Kidney glomerular epithelial cell (primary cell): ENCODE measurements around the gene BMP8A.

Experiments used
- DNase-seq: peaks from one replicate; lab custom pipeline; 2025; lab: John Stamatoyannopoulos, UW

BMP8A gene

GRCh38 chr1:39571178-39571483 is 79.7 kb downstream of the BMP8A start:
- DNase-seq, result no peak

DNA sequence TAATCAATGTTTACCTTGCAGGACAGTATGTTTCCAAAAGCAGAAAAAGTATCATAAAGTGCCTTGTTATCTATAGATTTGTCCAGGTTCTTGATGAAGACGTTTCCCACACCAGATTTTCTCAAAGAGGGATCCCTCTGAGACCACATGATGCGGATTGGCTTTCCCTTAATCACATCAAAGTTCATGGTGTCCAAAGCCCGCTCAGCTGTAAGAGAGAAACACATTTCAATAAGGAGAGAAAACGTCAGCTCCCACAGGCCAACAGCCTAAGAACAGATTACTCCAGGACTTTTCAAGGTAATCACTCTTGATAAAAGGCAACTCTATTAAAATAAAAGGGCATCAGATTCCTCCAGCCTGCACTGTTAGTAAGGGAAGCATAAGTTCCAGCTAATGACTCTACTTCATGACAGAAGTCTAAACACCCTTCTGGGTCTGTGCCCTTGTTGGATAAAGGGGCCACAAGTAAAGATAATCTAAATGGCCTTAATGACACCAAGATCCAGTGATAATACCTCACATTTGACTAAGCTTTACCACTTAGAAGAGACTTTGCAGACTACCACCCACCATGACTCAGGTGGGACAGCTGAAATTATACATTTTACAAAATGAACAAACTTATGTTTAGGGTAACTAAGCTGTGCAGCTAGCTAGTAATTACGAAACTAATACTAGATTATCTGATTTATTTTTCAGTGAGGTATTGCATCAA is 81.1 kb downstream of the BMP8A start:
- DNase-seq, result no peak

DNA sequence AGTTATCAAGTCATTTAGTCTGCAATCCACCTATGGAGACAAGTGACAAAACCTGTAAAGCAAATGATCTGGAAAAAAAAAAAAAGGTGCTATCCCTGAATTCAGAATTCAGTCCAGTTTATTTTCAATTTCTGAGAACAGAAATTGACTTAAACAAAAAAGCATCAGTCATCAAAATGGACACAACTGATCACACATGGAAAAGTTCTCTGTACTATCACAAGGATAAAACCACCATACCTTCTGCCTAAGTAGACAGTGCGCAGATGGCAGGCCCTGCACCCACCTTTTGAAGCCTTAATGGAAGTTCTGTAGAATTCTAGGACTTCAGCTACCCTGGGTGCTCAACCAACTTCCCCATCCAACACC is 81.6 kb downstream of the BMP8A start:
- DNase-seq, result no peak

GRCh38 chr1:39573736-39574624 is 82.5 kb downstream of the BMP8A start:
- no peak for DNase-seq

DNA sequence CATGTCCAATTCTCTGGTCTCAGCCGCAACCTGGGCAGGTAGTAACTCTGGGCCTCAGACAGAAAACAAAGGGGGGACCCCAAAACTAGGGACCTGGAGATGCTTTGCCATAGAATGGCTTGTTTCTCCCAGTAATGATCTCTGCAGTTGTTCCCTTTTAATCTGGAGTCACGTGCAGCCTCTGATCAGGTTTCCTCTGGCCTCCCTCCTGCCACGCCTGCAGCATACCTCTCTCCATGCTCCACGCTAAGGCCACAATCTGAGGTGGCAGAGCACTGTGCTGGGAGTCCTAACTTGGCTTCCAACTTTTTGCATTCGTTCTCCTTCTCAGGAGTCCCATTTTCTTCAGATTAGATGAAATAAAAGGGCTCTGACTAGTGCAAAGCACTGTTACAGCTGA is 83.2 kb downstream of the BMP8A start:
- DNase-seq, result no peak
